Thyroid gland (tissue), 4 donors: ENCODE data around the gene TFAP2D. TPM values are rescaled to one million over a fixed set of nuclear protein-coding genes. Genes with fewer than 3 reads are reported as not detected.

Experiments used
- DNase-seq, 2 donors: peaks; one replicate each; pipeline ENCODE4 v3.0.0-alpha.2; 2019
- H3K27ac ChIP-seq, 3 donors: fragments of 200-600 bp; sonication (generic); 1 replicate in 2 of 3; 2 replicates in 1 of 3; pipeline ENCODE4 v1.5.1; 2016 to 2019; ENCODE audit warnings: mild to moderate bottlenecking in 1 of 3, moderate library complexity in 1 of 3
- H3K27me3 ChIP-seq: fragments of 200-600 bp; sonication (generic); one replicate; pipeline ENCODE4 v1.5.1; 2019
- H3K36me3 ChIP-seq, 2 donors: fragments of 200-600 bp; sonication (generic); one replicate each; pipeline ENCODE4 v1.5.1; 2016 to 2019
- H3K4me1 ChIP-seq, 2 donors: fragments of 200-600 bp; sonication (generic); one replicate each; pipeline ENCODE4 v1.5.1; 2017 to 2019
- H3K4me3 ChIP-seq, 3 donors: fragments of 200-600 bp; sonication (generic); replicated peaks in 1 of 3; 1 replicate in 2 of 3; 2 replicates in 1 of 3; pipeline ENCODE4 v1.5.1; 2016; ENCODE audit warnings: mild to moderate bottlenecking in 1 of 3
- H3K9me3 ChIP-seq: fragments of 200-600 bp; sonication (generic); one replicate; pipeline ENCODE4 v1.5.1; 2017
- POLR2A ChIP-seq, 2 donors: fragments of 450-650 bp; IDR thresholded peaks; one replicate each; pipeline ENCODE4 v1.6.1; 2017; ENCODE audit warnings: antibody characterized with exemption in 2 of 2, mild to moderate bottlenecking in 2 of 2, moderate library complexity in 1 of 2
- WGBS, 2 donors: methylation state at CpG; one replicate each; pipeline ENCODE4 v1.1.5; 2017; 5-methylcytosine and 5-hydroxymethylcytosine counted together
- intact Hi-C: fragments of 100-400 bp; cut with DNase I; formaldehyde crosslinking; loops from one replicate; pipeline ENCODE4 v1.15.1; 2023
- total RNA-seq, 4 donors: library from RNA; depleted of rRNA; stranded (reverse); fragments of >200 nt; gene quantifications; one replicate each; pipeline ENCODE4 v1.2.3, GENCODE V29; 2016
- TF ChIP-seq, protein P1 (sequence below), 6 experiments: fragments of 200-600 bp in 3 of 6; fragments of 450-650 bp in 3 of 6; sonication (generic) in 3 of 6; IDR thresholded peaks; one replicate each; pipeline ENCODE4 v1.5.1; 2016 to 2019; ENCODE audit warnings: antibody characterized with exemption in 6 of 6, mild to moderate bottlenecking in 2 of 6, inconsistent platforms in 1 of 6, moderate library complexity in 1 of 6

Gene TFAP2D
- not detected for total RNA-seq

GRCh38 chr6:50713226-50713625 is at the start of gene TFAP2D:
Gene TFAP2D, plus strand, starts transcription at chr6:50713526. Its CDS starts 530 bp downstream, at chr6:50714056.
- Histone ChIP-seq H3K4me1 (no peaks in the 10 kb centered on the region), H3K27ac (no peak within 1 kb of the TSS), H3K27me3 (no peaks in the 10 kb centered on the region), H3K4me3 (no peak within 1 kb of the TSS), H3K36me3 (no peaks in the 10 kb centered on the region), H3K9me3 (no peaks in the 10 kb centered on the region)
- 1 to 4% methylated on average over 4 of the region's 4 CpGs for WGBS, 2 donors
- no peak for DNase-seq
- no peak for TF ChIP-seq POLR2A (IDR thresholded peaks at IDR 0.05)
- TF ChIP-seq, protein P1, sequence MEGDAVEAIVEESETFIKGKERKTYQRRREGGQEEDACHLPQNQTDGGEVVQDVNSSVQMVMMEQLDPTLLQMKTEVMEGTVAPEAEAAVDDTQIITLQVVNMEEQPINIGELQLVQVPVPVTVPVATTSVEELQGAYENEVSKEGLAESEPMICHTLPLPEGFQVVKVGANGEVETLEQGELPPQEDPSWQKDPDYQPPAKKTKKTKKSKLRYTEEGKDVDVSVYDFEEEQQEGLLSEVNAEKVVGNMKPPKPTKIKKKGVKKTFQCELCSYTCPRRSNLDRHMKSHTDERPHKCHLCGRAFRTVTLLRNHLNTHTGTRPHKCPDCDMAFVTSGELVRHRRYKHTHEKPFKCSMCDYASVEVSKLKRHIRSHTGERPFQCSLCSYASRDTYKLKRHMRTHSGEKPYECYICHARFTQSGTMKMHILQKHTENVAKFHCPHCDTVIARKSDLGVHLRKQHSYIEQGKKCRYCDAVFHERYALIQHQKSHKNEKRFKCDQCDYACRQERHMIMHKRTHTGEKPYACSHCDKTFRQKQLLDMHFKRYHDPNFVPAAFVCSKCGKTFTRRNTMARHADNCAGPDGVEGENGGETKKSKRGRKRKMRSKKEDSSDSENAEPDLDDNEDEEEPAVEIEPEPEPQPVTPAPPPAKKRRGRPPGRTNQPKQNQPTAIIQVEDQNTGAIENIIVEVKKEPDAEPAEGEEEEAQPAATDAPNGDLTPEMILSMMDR (IDR thresholded peaks at IDR 0.05), result no peak
- intact Hi-C loops, result no loop called here

GRCh38 chr6:50663806-50664205 is 49.5 kb upstream of the TFAP2D start:
- H3K27ac ChIP-seq, result no peak overlapping the region
- H3K4me3 ChIP-seq, result no peak overlapping the region
- no peak for DNase-seq
- no peaks in the 10 kb centered on the region for H3K9me3 ChIP-seq
- no peaks in the 10 kb centered on the region for H3K27me3 ChIP-seq
- TF ChIP-seq, protein P1 (IDR thresholded peaks at IDR 0.05), result no peak
- TF ChIP-seq POLR2A (IDR thresholded peaks at IDR 0.05), result no peak
- intact Hi-C loops, result no loop called here
- H3K4me1 ChIP-seq, result no peaks in the 10 kb centered on the region
- WGBS, 2 donors, result 90 to 91% methylated on average over 1 of the region's 1 CpG
- H3K36me3 ChIP-seq, result no peaks in the 10 kb centered on the region

DNA sequence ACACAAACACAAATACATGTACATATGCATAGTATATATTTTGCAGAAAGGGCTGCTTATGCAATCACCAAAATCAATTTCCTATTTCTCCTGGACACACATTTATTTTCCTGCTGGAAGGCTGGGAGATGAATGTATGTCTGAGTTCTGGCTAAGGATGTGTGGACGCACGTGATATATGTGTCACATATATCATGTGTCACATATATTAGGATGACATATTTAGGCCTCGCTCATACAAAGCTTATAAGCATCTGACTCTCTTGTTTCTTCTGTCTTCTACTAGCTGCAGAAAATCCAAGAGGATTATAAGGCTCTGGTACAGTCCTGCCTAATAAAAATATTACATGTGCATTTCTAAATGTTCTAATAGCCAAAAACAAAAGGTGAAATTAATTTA is 47.2 kb upstream of the TFAP2D start:
- TF ChIP-seq POLR2A (IDR thresholded peaks at IDR 0.05), result no peak
- TF ChIP-seq, protein P1 (IDR thresholded peaks at IDR 0.05), result no peak
- Histone ChIP-seq H3K9me3 (no peaks in the 10 kb centered on the region), H3K4me1 (no peaks in the 10 kb centered on the region), H3K27me3 (no peaks in the 10 kb centered on the region), H3K27ac (no peak overlapping the region), H3K36me3 (no peaks in the 10 kb centered on the region), H3K4me3 (no peak overlapping the region)
- 93 to 96% methylated on average over 3 of the region's 3 CpGs for WGBS, 2 donors
- no peak for DNase-seq
- intact Hi-C loops, result no loop called here

DNA sequence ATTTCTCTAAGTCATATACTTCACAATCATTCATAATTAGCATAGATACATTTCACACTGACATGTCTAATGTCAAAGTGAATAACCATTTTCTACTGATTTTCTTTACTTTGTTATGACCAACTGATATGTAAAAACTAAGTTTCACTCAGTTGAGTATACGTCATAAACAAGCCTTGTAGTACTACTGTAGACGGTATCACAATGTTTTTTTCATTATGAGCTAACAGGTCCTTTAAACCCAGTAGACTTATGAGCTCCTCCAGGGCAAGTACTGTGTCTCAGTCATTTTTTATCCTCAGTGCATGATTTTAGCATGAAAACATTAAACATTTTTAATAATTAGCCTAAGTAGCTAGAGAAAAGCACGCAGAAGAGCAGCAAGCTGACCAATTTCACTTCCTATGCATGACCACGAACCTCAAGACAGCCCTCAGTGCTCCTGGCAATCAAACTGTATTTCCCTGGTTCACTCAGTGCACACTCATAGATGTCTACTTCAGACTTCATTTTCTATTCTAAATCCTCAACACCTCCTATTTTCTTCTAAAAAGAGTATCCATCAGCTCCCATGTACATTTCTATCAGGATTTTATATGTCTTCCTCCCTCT is 32.0 kb upstream of the TFAP2D start:
- Histone ChIP-seq H3K36me3 (no peaks in the 10 kb centered on the region), H3K4me3 (no peak overlapping the region), H3K4me1 (no peaks in the 10 kb centered on the region), H3K27me3 (no peaks in the 10 kb centered on the region), H3K9me3 (no peaks in the 10 kb centered on the region), H3K27ac (no peak overlapping the region)
- TF ChIP-seq, protein P1 (IDR thresholded peaks at IDR 0.05), result no peak
- TF ChIP-seq POLR2A (IDR thresholded peaks at IDR 0.05), result no peak
- 72 to 80% methylated on average over 4 of the region's 4 CpGs for WGBS, 2 donors
- DNase-seq, result no peak
- intact Hi-C loops, result no loop called here

GRCh38 chr6:50689210-50689609 is 24.1 kb upstream of the TFAP2D start:
- Histone ChIP-seq H3K36me3 (no peaks in the 10 kb centered on the region), H3K27ac (no peak overlapping the region), H3K4me3 (no peak overlapping the region), H3K27me3 (no peaks in the 10 kb centered on the region), H3K9me3 (no peaks in the 10 kb centered on the region), H3K4me1 (no peaks in the 10 kb centered on the region)
- 83 to 87% methylated on average over 3 of the region's 3 CpGs for WGBS, 2 donors
- no peak for DNase-seq
- intact Hi-C loops, result no loop called here
- TF ChIP-seq, protein P1 (IDR thresholded peaks at IDR 0.05), result no peak
- TF ChIP-seq POLR2A (IDR thresholded peaks at IDR 0.05), result no peak
